NCI-H2227 (cell line): ENCODE measurements around the gene GCNT1.
"Not testable (repeated sequence)": the region's sequence is repeated elsewhere in the genome, so short reads cannot be mapped to it uniquely, and the experiment has no call there.

Source experiments
- DNase-seq: peaks from one replicate; lab custom pipeline; 2025; ENCODE audit not compliant: unreplicated experiment; lab: John Stamatoyannopoulos, UW

Gene GCNT1

GRCh38 chr9:76458903-76459693, at the start of gene GCNT1:
TSS of gene GCNT1 (plus strand) at chr9:76459182. CDS start at chr9:76502382, 43,200 bp downstream.
- DNase-seq, result peak; percentile 90

- DNase-seq, result no peak
Measured at GRCh38 chr9:76412638-76413037, 46.3 kb upstream of the GCNT1 start.

GRCh38 chr9:76413658-76414057, 45.3 kb upstream of the GCNT1 start:
- no peak for DNase-seq

GRCh38 chr9:76414661-76415060, 44.3 kb upstream of the GCNT1 start:
- no peak for DNase-seq

GRCh38 chr9:76415154-76415553, 43.8 kb upstream of the GCNT1 start:
- DNase-seq, result no peak

GRCh38 chr9:76415731-76416130, 43.3 kb upstream of the GCNT1 start:
- DNase-seq, result no peak

- DNase-seq, result no peak
Measured at GRCh38 chr9:76417394-76417793, 41.6 kb upstream of the GCNT1 start.

- DNase-seq, result peak; percentile 10
Measured at GRCh38 chr9:76419782-76420380, 39.1 kb upstream of the GCNT1 start.

- DNase-seq, result no peak
Measured at GRCh38 chr9:76423216-76424177, 35.5 kb upstream of the GCNT1 start.

- no peak for DNase-seq
Measured at GRCh38 chr9:76424491-76424890, 34.5 kb upstream of the GCNT1 start.

- no peak for DNase-seq
Measured at GRCh38 chr9:76425677-76426453, 33.1 kb upstream of the GCNT1 start.

- DNase-seq, result no peak
Measured at GRCh38 chr9:76426807-76427419, 32.1 kb upstream of the GCNT1 start.

- no peak for DNase-seq
Measured at GRCh38 chr9:76431601-76432000, 27.4 kb upstream of the GCNT1 start.

- no peak for DNase-seq
Measured at GRCh38 chr9:76433406-76433805, 25.6 kb upstream of the GCNT1 start.

GRCh38 chr9:76433836-76434235, 25.1 kb upstream of the GCNT1 start:
- DNase-seq, result no peak

GRCh38 chr9:76434897-76435296, 24.1 kb upstream of the GCNT1 start:
- DNase-seq, result not testable (repeated sequence)

GRCh38 chr9:76437017-76437699, 21.8 kb upstream of the GCNT1 start:
- DNase-seq, result not testable (repeated sequence)

- no peak for DNase-seq
Measured at GRCh38 chr9:76438841-76439588, 20.0 kb upstream of the GCNT1 start.
